Measurements from ENCODE around the gene KRT10.

- TF ChIP-seq CTCF (IDR thresholded peaks at IDR 0.05) (no peak), EZH2 (IDR thresholded peaks at IDR 0.05; ENCODE audit: borderline replicate concordance, insufficient read depth, low read depth, low read length, poor library complexity, severe bottlenecking) (no peak)
These were observed 44.4 kb upstream of the KRT10 start, which contains the start of gene KRT12 for GRCh38 chr17:40866838-40867237.

Data from B cell (primary cell).